SW 1271 (cell line): ENCODE data around the gene ZNF419.
"Not testable (repeated sequence)": the region's sequence is repeated elsewhere in the genome, so short reads cannot be mapped to it uniquely, and the experiment has no call there.

Source experiments
- DNase-seq, 2 experiments: peaks; one replicate each; lab custom pipeline; 2025; lab: John Stamatoyannopoulos, UW

ZNF419 gene

DNA sequence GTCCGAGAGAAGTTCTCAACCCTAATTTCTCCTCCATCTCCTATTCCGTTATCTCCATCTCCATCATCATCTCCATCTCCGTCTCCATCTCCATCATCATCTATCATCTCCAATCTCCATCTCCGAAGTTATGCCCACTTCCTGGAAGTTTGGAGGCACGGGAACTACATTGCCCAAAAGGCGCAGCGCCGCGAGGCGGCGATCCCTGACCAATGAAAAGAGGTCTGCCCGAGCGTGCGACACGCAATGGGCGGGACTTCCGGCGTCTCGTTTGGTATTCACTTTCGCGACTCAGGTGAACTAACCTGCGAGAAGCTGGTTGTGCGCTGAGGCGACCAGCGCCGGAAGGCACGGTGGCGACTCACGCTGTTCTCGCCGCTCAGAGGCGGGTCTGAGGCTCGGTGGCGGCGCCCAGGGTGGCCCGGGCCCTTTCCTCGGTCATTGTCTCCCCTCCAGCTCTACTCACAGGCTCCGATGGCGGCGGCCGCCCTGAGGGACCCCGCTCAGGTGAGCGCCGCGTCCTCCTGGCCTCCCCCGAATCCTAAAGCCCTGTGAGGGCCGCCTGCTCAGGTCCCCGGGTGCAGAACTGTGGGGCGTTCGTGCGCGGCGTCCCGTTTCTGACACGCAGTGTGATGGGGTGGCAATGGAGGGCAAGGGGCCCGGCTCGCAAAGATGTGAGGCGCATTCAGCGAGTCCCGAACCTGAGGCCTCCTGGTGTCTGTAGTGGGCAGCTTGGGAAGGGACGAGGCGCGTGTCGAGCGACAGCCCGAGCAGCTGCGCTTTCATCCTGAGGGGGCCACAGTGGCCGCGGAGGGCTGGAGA, at the start of gene ZNF419:
Gene ZNF419 (plus strand): TSS at position 274 of the 822 bp plus-strand sequence. CDS start 201 bp downstream, at position 475.
- DNase-seq, result peak; percentile 47 to 68

DNA sequence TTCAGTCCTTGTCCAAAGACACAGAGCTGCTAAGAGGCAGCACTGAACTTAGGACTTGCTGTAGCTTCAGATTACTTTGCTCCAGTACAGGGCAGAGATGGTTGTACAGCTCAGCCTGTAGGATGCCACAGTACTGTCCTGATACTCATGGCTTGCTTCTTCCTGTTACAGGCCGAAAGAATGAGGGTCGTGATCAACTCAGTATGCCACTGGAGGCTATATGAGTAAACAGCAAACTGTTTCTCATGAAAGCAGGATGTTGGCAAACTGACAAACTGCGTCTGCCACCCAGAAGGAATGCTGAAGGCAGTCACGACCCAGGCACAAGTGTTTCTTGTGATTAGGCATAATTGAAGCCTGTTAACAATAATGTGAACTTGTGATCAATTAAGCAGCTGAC, 49.6 kb upstream of the ZNF419 start:
- no peak for DNase-seq

DNA sequence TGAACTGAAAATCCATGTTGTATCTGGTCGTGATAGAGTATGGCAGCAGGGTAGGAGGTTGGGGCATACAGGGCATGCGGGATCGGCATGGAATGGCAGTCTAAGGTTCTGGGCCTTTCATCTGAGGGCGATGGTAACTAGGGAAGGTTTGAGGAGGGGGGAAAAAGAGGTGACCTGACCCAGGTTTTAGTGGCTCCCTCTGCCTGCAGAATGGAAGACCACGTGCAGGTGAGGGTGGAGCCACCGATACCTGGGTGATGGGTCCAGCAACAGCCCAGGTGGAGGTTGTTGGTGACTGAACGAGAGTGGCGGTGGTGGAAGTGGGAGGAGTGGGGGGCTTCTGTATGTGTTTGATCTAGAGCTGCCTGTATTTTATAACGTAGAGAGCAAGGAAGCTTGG, 48.6 kb upstream of the ZNF419 start:
- DNase-seq, result no peak

DNA sequence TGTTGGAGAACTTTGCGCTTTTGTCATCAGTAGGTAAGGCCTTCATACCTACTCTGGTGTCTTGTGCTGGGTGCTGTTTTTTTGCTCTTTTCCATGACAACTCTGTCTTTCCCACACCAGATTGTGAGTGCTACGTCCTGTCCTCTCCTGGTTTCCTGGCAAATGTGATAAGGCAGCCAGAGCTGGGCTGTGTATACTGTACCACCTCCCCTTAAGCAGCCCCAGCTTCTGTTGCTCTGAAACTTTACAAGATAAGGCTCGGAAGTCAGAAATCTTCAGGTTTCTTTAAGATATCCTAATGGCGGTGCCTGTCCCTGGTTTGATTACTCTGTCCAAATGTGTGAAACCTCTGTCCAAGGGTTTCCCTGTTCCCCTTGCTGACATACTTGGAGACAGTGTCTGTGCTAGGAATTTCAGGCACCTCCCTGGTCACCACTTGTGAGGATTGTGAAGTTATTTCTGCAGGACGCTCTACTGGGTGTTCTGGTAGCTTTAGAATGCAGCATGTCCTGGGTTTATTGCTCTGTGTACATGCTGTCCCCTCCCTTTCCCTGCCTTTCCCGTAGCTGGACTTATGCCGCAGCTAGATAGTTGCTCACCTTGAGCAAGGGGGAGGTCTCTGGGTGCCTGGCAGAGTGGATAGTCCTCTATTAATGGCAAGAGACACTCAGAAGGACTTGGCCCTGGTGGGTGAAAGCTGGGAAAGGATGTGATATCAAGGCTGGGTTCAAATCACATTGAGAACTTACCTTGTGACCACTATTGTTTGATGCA, 45.4 kb upstream of the ZNF419 start:
- DNase-seq, result no peak

DNA sequence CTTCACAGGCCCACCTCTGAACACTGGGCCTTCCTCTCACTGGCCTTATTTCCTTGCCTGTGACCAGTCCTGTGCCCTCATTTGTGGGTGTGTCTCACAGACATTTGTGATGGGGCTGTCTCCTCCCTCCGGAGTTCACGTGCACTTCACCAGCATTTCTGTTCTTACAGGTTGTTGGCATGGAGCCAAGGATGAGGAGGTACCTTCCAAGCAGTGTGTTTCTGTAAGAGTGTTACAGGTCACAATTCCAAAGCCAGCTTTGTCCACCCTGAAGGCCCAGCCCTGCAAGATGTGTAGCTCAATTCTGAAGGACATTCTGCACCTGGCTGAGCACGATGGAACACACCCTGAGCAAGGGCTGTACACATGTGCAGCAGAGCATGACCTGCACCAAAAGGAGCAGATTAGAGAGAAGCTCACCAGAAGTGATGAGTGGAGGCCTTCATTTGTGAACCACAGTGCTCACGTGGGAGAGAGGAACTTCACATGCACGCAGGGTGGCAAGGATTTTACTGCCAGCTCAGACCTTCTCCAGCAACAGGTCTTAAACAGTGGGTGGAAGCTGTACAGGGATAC, 44.3 kb upstream of the ZNF419 start:
- no peak for DNase-seq

DNA sequence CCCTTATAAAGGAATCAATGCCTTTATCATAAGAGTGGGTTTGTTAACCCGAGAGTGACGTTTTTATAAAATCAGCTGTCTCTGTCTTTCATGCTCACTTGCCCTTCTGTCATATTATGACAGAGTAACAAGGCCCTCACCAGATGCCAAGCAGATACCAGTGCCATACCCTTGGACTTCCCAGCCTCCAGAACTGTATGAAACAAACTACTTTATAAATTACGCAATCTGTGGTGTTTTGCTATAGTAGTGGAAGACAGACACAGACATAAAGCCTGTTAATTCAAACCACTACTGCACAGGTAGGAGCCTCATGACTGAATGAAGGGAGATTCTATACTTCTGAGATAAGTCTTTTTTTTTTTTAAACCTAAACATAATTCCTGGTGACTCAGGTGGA, 35.2 kb upstream of the ZNF419 start:
- DNase-seq, result no peak

DNA sequence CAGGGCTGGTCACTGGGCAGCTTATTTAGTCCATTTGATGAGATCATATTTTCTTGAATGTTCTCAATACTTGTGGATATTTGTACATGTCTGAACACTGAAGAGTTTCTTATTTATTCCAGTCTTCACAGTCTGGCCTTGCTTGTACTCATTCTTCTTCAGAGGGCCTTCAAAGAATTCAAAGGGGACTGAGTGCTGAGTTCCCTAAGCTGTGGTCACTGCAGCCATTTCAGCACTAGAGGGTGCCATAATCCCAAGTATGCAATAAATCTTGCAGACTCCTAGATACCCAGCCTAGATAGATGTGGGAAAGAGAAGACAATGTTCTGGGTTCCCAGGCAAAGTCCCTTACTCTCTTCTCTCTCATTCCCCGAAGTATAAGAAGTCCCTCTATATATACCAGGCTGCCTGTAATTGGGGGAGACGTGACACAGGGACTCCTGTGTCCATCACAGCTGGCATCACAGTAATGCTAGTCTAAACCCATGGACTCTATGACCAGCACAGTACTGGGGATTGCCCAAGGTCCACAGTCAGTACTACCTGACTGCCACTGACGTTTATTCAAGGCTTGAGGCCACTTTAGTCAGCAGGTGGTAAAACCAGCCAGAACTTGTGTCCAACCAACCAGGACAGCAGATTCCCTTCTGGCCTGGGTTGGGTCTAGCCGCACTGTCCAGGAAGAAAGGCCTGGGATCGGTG, 21.7 kb upstream of the ZNF419 start:
- peak in 1 of 2 experiments; percentile 19 for DNase-seq

DNA sequence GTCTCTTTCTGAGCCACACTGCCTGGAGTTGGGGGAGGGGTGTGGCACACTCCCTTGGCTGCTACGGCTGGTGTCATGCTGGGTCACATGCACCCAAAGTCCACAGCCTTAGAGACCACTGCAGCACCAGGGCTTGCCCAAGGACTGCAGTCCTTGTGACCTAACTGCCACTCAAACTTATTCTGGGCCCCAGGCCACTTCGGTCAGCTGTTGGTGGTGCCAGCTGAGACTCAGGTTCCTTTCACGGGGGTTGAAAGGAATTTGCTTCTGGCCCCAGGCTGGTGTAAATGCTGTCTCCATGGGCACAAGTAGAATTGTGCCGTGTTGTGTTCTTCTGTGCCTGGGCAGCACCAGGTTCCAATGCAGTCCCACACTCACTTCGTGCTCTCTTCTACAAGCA, 21.1 kb upstream of the ZNF419 start:
- no peak for DNase-seq

DNA sequence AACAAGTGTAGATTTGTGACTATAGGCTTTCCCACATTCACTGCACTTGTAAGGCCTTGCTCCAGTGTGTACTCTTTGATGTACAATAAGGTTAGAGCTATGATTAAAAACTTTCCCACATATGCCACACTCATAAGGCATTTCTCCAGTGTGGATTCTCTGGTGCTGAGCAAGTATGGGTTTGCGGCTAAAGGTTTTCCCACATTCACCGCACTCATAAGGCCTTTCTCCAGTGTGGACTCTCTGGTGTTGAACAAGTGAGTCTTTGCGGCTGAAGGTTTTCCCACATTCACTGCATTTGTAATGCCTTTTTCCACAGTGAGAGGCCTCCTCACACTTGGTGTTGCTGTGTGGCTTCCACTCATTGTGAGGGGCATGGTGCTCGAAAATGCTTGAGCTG, 13.9 kb upstream of the ZNF419 start:
- no peak for DNase-seq

DNA sequence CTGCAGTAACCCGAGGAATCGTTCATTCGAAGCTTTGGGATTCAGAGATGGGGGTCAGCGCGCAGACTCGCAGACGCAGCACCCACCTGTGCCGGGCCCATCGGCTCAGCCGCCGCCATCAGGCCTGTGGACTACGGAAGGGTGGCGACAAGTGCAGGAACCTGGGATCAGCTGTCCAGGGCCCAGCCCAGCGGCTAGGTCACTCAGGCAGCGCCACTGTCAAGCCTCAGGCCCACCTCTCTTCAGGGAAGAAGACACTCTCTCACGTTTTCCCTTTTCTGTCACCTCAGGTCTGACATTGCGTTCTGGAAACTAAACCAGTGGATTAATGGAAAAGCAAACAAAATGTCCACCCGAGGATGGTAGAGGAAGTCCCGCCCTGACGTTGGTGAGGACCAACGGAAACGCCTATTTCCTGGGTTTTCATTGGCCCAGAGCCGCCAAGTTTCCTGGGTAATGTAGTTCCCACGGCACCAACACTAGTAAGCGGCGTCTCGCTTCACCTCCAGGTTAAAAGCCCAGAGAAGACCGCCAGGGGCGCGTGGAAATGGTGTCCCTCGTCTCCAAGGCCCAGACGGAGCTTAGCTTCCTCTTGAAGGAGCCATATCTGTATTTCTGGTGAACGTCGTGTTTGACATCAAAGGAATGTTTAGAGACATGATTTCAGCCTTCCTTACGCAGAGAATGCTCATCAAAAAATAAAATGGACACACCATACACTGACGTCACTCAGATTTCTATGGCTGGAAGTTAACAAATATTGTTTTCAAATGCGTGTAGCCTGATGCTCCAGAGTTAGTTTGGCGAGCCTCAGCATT, 10.2 kb upstream of the ZNF419 start, which contains the start of gene ZNF772:
Gene ZNF772 (minus strand): TSS at position 376 of the 818 bp plus-strand sequence. CDS start 257 bp downstream, at position 119.
- DNase-seq, result peak; percentile 89 to 92

DNA sequence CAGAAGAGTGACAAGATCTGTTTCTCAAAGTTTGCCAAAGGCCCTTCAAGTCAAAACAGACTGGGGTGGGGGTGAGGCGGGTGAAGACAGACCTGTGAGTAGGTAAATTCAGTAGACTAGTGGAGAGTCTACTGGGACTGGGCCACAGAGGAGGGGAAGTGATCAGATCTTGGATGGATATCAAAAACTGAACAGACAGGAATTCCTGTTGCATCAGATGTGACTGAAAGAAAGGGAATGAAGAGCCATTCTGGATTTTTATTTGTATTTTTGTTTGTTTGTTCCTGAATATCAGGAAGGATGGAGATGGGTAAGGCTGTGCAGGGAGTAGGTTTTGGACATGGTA, 722 bp downstream of the ZNF419 start:
- DNase-seq, result not testable (repeated sequence)

DNA sequence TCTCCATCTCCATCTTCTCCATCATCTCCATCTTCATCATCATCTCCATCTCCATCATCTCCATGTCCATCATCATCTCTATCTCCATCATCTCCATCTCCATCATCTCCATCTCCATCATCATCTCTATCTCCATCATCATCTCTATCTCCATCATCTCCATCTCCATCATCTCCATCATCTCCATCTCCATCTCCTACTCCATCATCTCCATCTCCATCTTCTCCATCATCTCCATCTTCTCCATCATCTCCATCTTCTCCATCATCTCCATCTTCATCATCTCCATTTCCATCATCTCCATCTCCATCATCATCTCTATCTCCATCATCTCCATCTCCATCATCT, 11.8 kb downstream of the ZNF419 start:
- not testable (repeated sequence) for DNase-seq

DNA sequence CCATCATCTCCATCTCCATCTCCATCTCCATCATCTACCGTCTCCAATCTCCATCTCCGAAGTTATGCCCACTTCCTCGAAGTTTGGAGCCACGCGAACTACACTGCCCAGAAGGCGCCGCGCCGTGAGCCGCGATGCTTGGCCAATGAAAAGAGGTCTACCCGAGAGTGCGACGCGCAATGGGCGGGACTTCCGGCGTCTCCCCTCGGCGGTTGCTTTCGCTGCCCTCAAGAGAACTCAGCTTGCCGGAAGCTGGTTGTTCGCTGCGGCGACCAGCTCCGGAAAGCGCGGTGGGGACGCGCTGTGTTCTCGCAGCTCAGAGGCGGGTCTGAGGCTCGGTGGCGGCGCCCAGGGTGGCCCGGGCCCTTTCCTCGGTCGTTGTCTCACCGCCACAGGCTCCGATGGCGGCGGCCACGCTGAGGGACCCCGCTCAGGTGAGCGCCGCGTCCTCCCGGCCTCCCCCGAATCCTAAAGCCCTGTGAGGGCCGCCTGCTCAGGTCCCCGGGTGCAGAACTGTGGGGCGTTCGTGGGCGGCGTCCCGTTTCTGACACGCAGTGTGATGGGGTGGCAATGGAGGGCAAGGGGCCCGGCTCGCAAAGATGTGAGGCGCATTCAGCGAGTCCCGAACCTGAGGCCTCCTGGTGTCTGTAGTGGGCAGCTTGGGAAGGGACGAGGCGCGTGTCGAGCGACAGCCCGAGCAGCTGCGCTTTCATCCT, 12.3 kb downstream of the ZNF419 start, which contains the start of gene ZNF773:
Gene ZNF773 (plus strand): TSS at position 259 of the 716 bp plus-strand sequence. CDS start 143 bp downstream, at position 402.
- DNase-seq, result peak; percentile 81 to 86

DNA sequence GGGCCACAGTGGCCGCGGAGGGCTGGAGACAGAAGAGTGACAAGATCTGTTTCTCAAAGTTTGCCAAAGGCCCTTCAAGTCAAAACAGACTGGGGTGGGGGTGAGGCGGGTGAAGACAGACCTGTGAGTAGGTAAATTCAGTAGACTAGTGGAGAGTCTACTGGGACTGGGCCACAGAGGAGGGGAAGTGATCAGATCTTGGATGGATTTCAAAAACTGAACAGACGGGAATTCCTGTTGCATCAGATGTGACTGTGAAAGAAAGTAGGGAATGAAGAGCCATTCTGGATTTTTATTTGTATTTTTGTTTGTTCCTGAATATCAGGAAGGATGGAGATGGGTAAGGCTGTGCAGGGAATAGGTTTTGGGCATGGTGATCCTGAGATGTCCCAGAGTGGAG, 12.8 kb downstream of the ZNF419 start:
- DNase-seq, result not testable (repeated sequence)

DNA sequence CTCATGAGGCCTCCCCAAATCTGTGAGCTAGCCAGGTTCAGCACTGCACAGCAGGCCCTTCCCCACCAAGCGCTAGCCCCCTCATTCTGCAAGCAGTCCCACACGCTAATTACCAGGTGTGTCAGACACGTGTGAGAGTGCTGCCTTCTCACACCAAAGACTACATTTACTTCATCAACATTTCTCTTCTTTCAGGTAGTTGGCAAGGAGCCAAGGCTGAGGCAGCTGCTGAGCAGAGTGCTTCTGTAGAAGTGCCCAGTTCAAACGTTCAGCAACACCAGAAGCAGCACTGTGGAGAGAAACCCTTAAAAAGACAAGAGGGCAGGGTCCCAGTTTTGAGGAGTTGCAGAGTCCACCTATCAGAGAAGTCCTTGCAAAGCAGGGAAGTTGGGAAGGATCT, 18.6 kb downstream of the ZNF419 start:
- DNase-seq, result no peak

DNA sequence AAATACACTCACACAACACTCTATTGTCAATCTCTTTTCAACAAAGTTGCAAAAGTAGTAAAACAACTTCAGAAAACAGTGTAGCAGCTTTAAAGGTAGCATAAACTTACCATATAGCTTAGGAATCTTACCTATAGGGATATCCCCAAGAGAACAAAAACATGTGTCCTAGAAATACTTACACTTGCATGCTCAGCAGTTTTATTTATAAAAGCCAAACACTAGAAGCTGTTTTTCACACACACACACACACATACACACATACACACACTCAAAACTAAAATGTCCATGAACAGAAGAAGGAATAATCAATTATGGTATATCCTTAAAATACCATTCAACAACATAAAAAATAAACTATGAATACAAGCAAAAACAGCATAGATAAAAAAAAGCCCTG, 23.9 kb downstream of the ZNF419 start:
- DNase-seq, result no peak

DNA sequence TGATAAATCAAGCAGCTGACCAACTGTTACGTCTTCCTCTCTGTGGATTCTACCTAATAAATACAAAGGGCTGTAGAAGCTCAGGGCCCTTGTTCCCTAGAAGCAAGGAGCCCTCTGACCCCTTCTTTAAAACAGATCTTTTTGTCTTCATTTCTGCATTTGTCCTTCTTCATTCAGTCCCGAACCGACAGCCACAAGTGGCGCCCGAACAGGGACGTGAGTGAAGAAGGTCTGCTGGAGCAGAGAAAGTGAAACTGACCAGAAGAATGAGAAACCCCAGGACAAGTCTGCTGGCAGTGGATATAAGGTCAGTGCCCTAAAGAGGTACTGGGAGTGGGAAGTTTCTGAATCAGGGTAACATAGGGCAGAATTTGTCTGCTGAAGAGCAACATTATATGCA, 25.3 kb downstream of the ZNF419 start:
- DNase-seq, result no peak

DNA sequence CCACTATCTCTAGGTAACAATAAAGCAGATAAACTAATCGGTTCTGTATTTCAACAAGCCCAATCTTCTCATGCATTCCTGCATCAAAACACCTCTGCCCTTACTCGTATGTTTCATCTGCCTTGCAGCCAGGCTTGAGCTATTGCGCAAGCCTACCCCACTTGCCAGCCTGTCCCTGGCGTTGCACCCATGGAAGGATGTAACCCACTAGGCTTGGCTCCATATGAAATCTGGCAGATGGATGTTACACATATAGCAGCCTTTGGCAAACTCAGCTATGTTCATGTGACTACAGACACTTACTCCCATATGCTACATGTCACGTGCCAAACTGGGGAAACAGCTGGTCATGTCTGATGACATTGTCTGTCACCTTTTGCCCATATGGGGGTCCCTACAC, 27.7 kb downstream of the ZNF419 start:
- DNase-seq, result no peak

DNA sequence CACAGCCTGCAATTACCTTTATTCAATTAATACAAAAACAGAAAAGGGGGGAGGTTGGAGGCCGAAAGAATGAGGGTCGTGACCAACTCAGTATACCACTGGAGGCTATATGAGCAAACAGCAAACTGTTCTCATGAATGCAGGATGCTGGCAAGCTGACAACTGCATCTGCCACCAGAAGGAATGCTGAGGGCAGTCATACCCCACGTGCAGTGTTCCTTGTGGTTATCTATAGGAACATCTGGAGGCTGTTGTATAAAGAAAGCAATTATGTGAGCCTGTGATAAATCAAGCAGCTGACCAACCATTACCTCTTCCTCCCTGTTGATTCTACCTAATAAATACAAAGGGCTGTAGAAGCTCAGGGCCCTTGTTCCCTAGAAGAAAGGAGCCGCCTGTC, 30.5 kb downstream of the ZNF419 start:
- not testable (repeated sequence) for DNase-seq

DNA sequence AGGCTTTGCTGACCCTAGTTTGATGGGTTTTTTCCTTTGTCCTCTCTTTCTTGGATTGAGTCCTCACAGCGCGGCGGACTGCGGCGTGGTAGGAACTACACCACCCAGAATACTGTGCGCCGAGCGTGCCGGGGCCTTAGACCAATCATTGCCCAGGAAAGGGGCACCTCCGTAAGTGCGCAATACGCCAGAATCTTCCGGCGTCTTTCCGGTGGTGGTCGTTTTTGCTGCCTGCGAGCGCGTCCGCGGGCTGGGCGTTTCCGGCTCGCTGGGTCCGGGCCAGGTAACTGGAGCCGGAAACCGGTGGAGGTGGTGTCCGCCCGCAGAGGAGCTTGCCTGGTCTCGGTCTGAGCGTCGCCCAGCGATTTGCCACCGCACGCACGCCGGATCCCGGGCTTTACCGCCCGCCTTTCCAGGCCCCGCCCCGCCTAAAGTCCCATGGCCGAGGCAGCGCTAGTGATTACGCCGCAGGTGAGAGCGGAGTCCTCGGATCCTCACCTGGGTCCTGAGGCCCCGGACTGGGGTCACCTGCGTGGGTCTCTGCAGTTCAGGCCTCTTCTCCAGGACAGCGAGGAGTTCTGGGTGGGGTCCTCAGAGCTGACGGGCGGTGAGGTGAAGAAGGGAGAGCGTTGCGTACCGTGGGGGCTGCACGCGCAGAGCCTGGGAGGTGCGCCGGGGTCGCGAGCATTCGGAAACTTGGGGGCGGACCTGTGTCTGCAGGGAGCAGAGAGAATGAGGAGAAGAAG, 39.8 kb downstream of the ZNF419 start, which contains the start of gene ZNF549:
Gene ZNF549 (plus strand): TSS at position 221 of the 746 bp plus-strand sequence. CDS start 218 bp downstream, at position 439.
- DNase-seq, result peak; percentile 73 to 85
